ENCODE results near the gene MGARP. TPM values are rescaled to one million over a fixed set of nuclear protein-coding genes. Genes with fewer than 3 reads are reported as not detected.

The MGARP gene
- polyA plus RNA-seq, 1 of the 3 experiments (the other 2 are of a cell fraction) = 22.9 TPM

- peak; percentile 77 for TF ChIP-seq NFIC (IDR thresholded peaks at IDR 0.05; ENCODE audit: borderline replicate concordance)
- TF ChIP-seq GATA2 (CRISPR knock-in tag; IDR thresholded peaks at IDR 0.05) = no peak
- TF ChIP-seq CHD2 (IDR thresholded peaks at IDR 0.05; ENCODE audit: low read length, partially characterized antibody) = no peak
- peak; percentile 42; the same call in 1 of the 2 replicates for TF ChIP-seq ELF1 (IDR thresholded peaks at IDR 0.05)
- no peak for TF ChIP-seq IRF3 (IDR thresholded peaks at IDR 0.05; ENCODE audit: low read depth, low read length)
Measured at GRCh38 chr4:139266583-139267257, 13.3 kb downstream of the MGARP start (continued).

- CTCF ChIA-PET = interaction anchor here (1.2 to 3.3 kb wide), 3 partner anchors 12 to 30 kb away, joined by 3 to 9 read pairs (median 4); no protein-coding TSS in a partner anchor
- Histone ChIP-seq H3K27me3 (ENCODE audit: insufficient read depth) (no peaks in the 10 kb centered on the region), H3K4me2 (peak overlapping the region; percentile 74), H3K27ac (ENCODE audit: low read depth in 2 of 2, low read length in 1 of 2) (peak overlapping the region; percentile 79 to 84), H3K9me2 (no peaks in the 10 kb centered on the region), H3K4me3 (ENCODE audit: low read depth in 2 of 2, low read length in 1 of 2) (peak overlapping the region; percentile 24 to 59; a peak in 3 of 4 replicates), H3F3A (replicated peaks; ENCODE audit: insufficient read depth) (peaks cover 26% of the 10 kb centered on the region), H2AFZ (ENCODE audit: low read depth) (peak overlapping the region; percentile 90), H3K36me3 (replicated peaks in 1 of 2; ENCODE audit: control insufficient read depth in 1 of 2, insufficient read depth in 2 of 2, low read length in 1 of 2) (no peaks in the 10 kb centered on the region), H3K79me2 (ENCODE audit: insufficient read depth) (no peaks in the 10 kb centered on the region), H3K4me1 (ENCODE audit: control insufficient read depth in 1 of 2, insufficient read depth in 2 of 2, low read depth in 1 of 2, low read length in 1 of 2) (peaks cover 8 to 20% of the 10 kb centered on the region in 2 experiments), H3K9me3 (no peaks in the 10 kb centered on the region), H3K9ac (peak overlapping the region; percentile 32; the same call in 1 of the 2 replicates), H4K20me1 (ENCODE audit: insufficient read depth) (no peaks in the 10 kb centered on the region)
- no peak for TF ChIP-seq CTCF (IDR thresholded peaks at IDR 0.05)
- TF ChIP-seq EP300 (IDR thresholded peaks at IDR 0.05; ENCODE audit: borderline replicate concordance in 1 of 2, low read depth in 1 of 2, low read length in 1 of 2) = no peak
- no peak for TF ChIP-seq GABPA (IDR thresholded peaks at IDR 0.05; ENCODE audit: low read depth)
- no peak for TF ChIP-seq GATA2 (CRISPR knock-in tag; IDR thresholded peaks at IDR 0.05)
- no peak for TF ChIP-seq IRF3 (IDR thresholded peaks at IDR 0.05; ENCODE audit: low read depth, low read length)
- TF ChIP-seq JUND (IDR thresholded peaks at IDR 0.05) = no peak
- no peak for TF ChIP-seq USF1 (IDR thresholded peaks at IDR 0.05; ENCODE audit: borderline replicate concordance, low read depth)
- no peak for DNase-seq
- 0% methylated on average over 1 of the region's 1 CpG for WGBS (ENCODE audit: low lambda C conversion rate)
- POLR2A ChIA-PET = interaction anchor here (0.5 kb wide), 1 partner anchor 20 kb away, joined by 3 read pairs; no protein-coding TSS in a partner anchor
Measured at GRCh38 chr4:139266208-139266582, 13.8 kb downstream of the MGARP start.
